ENCODE results near the gene DDX56.

DNA sequence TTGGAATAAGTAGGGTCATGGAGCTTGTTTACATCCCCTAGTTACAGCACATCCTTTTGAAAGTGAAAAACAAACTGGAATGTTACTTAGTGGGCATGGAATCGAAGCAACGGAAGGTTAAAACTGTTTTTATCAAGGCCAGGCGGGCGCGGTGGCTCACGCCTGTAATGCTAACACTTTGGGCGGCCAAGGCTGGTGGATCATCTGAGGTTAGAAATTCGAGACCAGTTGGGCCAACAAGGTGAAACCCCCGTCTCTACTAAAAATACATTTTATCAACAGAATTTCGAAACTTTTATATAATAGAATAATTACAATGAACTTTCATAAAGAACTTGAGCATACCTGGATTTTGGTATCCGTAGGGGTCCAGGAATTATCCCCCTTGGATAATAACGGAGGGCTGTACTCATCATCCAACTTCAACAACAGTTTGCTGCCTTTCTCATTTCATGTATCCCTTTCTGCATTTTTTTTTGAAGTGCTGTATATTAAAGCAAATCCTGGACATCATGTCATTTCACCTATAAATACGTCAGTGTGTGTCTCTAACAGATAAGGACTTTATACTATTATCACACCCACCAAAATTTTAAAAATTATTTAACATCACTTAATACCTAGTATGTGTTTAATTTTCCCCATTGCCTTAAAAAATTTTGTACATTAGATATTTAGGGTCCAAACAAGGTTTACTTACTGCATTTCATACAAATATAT, 9.6 kb upstream of the DDX56 start:
- TF ChIP-seq EZH2 (IDR thresholded peaks at IDR 0.05; ENCODE audit: insufficient read depth, poor library complexity, severe bottlenecking): no peak
- TF ChIP-seq EZH2phosphoT487 (IDR thresholded peaks at IDR 0.05; ENCODE audit: insufficient read depth, low read depth): no peak
